22Rv1 (cell line): ENCODE measurements around the gene ALLC.

Experiments used
- CTCF ChIP-seq: fragments of 450-650 bp; IDR thresholded peaks from 2 replicates; pipeline ENCODE4 v1.5.1; 2017; ENCODE audit warnings: mild to moderate bottlenecking
- ZFX ChIP-seq: fragments of 450-650 bp; IDR thresholded peaks from 2 replicates; pipeline ENCODE4 v1.6.1; 2017; ENCODE audit warnings: antibody characterized with exemption, borderline replicate concordance

GRCh38 chr2:3641841-3642421, 16.1 kb upstream of the ALLC start:
- TF ChIP-seq CTCF (no peak), ZFX (no peak)
